Testis (tissue), 2 donors: ENCODE results near the gene STK35.

ENCODE experiments used
- POLR2A ChIP-seq: fragments of 450-650 bp; IDR thresholded peaks from one replicate; pipeline ENCODE4 v1.6.1; 2017; ENCODE audit warnings: antibody characterized with exemption, mild to moderate bottlenecking, moderate library complexity
- TF ChIP-seq, protein P1 (sequence below), 3 experiments: fragments of 450-650 bp in 2 of 3; fragments of 200-600 bp in 1 of 3; sonication (generic) in 1 of 3; IDR thresholded peaks; one replicate each; pipeline ENCODE4 v1.5.1; 2016 to 2019; ENCODE audit warnings: antibody characterized with exemption in 3 of 3, mild to moderate bottlenecking in 2 of 3, moderate library complexity in 1 of 3

DNA sequence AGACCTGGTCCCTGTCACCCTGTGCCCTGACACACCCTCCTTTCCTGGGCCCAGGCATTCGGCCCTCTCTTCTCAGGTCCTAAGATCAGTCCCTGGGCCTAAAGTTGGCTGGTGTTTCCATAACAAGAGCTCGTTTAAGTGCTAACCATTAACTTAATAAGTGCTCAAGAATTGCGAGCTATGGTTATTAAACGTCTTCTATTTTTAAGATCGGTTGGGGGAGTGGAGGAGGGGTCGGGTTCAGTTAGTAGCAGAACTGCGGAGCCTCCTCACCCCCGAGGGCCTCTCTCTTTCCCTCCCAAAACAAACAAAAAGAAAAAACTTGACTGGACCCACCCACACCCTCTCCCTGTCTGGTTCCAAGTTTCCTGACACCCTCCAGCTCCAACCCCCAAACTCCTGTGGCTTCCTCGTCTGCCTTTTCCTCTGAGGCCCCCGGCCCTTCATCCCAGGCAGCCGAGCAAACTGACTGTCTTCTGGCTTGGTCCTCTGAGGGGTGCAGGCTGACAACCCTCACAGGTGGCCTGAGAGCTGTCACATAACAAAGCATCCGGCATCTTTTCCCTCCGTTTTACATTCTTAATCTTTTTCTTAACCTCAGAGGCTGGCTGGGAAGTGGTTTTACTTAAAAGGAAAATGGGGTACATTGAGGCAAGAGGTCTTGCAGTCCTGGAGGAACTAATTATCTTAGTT is 2.0 kb downstream of the STK35 start:
- TF ChIP-seq POLR2A = no peak
- TF ChIP-seq, protein P1, sequence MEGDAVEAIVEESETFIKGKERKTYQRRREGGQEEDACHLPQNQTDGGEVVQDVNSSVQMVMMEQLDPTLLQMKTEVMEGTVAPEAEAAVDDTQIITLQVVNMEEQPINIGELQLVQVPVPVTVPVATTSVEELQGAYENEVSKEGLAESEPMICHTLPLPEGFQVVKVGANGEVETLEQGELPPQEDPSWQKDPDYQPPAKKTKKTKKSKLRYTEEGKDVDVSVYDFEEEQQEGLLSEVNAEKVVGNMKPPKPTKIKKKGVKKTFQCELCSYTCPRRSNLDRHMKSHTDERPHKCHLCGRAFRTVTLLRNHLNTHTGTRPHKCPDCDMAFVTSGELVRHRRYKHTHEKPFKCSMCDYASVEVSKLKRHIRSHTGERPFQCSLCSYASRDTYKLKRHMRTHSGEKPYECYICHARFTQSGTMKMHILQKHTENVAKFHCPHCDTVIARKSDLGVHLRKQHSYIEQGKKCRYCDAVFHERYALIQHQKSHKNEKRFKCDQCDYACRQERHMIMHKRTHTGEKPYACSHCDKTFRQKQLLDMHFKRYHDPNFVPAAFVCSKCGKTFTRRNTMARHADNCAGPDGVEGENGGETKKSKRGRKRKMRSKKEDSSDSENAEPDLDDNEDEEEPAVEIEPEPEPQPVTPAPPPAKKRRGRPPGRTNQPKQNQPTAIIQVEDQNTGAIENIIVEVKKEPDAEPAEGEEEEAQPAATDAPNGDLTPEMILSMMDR (IDR thresholded peaks at IDR 0.05) = no peak
